Stomach smooth muscle (tissue), 2 donors: ENCODE data around the gene DUSP21.
A peak's percentile ranks its signal among the peaks of the same experiment; 100 is the strongest.
"Not testable (repeated sequence)": the region's sequence is repeated elsewhere in the genome, so short reads cannot be mapped to it uniquely, and the experiment has no call there.

Source experiments
- H3K27ac ChIP-seq: one replicate; pipeline ENCODE4 v1.7.0; 2013; ENCODE audit warnings: mild to moderate bottlenecking, low read length, inconsistent platforms
- H3K27me3 ChIP-seq, 2 donors: one replicate each; pipeline ENCODE4 v1.7.0; 2013; ENCODE audit warnings: low read length in 2 of 2; ENCODE audit not compliant: insufficient read depth in 2 of 2, control insufficient read depth in 1 of 2
- H3K36me3 ChIP-seq, 2 donors: one replicate each; pipeline ENCODE4 v1.7.0; 2013; ENCODE audit warnings: low read length in 2 of 2; ENCODE audit not compliant: control insufficient read depth in 2 of 2, insufficient read depth in 2 of 2
- H3K4me1 ChIP-seq: one replicate; pipeline ENCODE4 v1.7.0; 2013; ENCODE audit warnings: low read length; ENCODE audit not compliant: control insufficient read depth, insufficient read depth
- H3K4me3 ChIP-seq, 2 donors: one replicate each; pipeline ENCODE4 v1.7.0; 2013; ENCODE audit warnings: low read length in 2 of 2
- H3K9ac ChIP-seq, 2 donors: one replicate each; pipeline ENCODE4 v1.7.0; 2013; ENCODE audit warnings: low read length in 2 of 2, mild to moderate bottlenecking in 1 of 2
- H3K9me3 ChIP-seq, 2 donors: one replicate each; pipeline ENCODE4 v1.7.0; 2013; ENCODE audit warnings: low read length in 2 of 2; ENCODE audit not compliant: control insufficient read depth in 2 of 2
- donor health status: healthy.
- donor health status: Pancreatic carcinoma.

The DUSP21 gene

GRCh38 chrX:44843318-44843702 lies 511 bp upstream of the DUSP21 start:
- H3K9ac ChIP-seq, result no peak overlapping the region
- H3K36me3 ChIP-seq, result no peaks in the 10 kb centered on the region
- H3K27ac ChIP-seq, result no peak overlapping the region

GRCh38 chrX:44844204-44844603 lies 383 bp downstream of the DUSP21 start:
- Histone ChIP-seq H3K36me3 (no peaks in the 10 kb centered on the region), H3K4me3 (no peak overlapping the region), H3K4me1 (no peaks in the 10 kb centered on the region), H3K9ac (no peak overlapping the region), H3K9me3 (no peaks in the 10 kb centered on the region), H3K27ac (no peak overlapping the region), H3K27me3 (no peaks in the 10 kb centered on the region)

More at GRCh38 chrX:44843318-44843702, 511 bp upstream of the DUSP21 start:
- Histone ChIP-seq H3K27me3 (no peaks in the 10 kb centered on the region), H3K4me1 (no peaks in the 10 kb centered on the region), H3K9me3 (no peaks in the 10 kb centered on the region), H3K4me3 (no peak overlapping the region)

- H3K9ac ChIP-seq, H3K27me3 ChIP-seq, H3K4me1 ChIP-seq, H3K4me3 ChIP-seq, H3K36me3 ChIP-seq, H3K27ac ChIP-seq, H3K9me3 ChIP-seq: not testable (repeated sequence)
Measured at GRCh38 chrX:44850891-44851290, 7.1 kb downstream of the DUSP21 start.

GRCh38 chrX:44871114-44871645 lies 27.4 kb downstream of the DUSP21 start:
- H3K4me1 ChIP-seq, result peaks cover 6% of the 10 kb centered on the region
- peak overlapping the region; percentile 66 to 95 for H3K4me3 ChIP-seq
- H3K9ac ChIP-seq, result no peak overlapping the region
- no peaks in the 10 kb centered on the region for H3K27me3 ChIP-seq
- no peak overlapping the region for H3K27ac ChIP-seq
- no peaks in the 10 kb centered on the region for H3K9me3 ChIP-seq
- no peaks in the 10 kb centered on the region for H3K36me3 ChIP-seq

- Histone ChIP-seq H3K27ac (peak overlapping the region; percentile 94), H3K27me3 (no peaks in the 10 kb centered on the region), H3K9ac (peak overlapping the region; percentile 77 to 85), H3K36me3 (no peaks in the 10 kb centered on the region), H3K9me3 (no peaks in the 10 kb centered on the region), H3K4me3 (peak overlapping the region; percentile 66 to 95), H3K4me1 (peaks cover 6% of the 10 kb centered on the region)
Measured at GRCh38 chrX:44871931-44872820, 28.4 kb downstream of the DUSP21 start.

- no peaks in the 10 kb centered on the region for H3K36me3 ChIP-seq
- H3K9me3 ChIP-seq, result no peaks in the 10 kb centered on the region
- peaks cover 6% of the 10 kb centered on the region for H3K4me1 ChIP-seq
- H3K27ac ChIP-seq, result peak within 1 kb of the TSS; percentile 94
- H3K9ac ChIP-seq, result peak within 1 kb of the TSS; percentile 80 to 91
- H3K27me3 ChIP-seq, result no peaks in the 10 kb centered on the region
- H3K4me3 ChIP-seq, result peak within 1 kb of the TSS; percentile 88 to 95
Measured at GRCh38 chrX:44872821-44873414, 29.1 kb downstream of the DUSP21 start, which contains the start of gene KDM6A. TSS of gene KDM6A (plus strand) at chrX:44873188. CDS start at chrX:44873552, 364 bp downstream.

- H3K27ac ChIP-seq, result peak overlapping the region; percentile 94
- H3K9ac ChIP-seq, result peak overlapping the region; percentile 80 to 91
- H3K4me1 ChIP-seq, result peaks cover 6% of the 10 kb centered on the region
- no peaks in the 10 kb centered on the region for H3K27me3 ChIP-seq
- no peaks in the 10 kb centered on the region for H3K9me3 ChIP-seq
- no peaks in the 10 kb centered on the region for H3K36me3 ChIP-seq
- peak overlapping the region; percentile 88 to 95 for H3K4me3 ChIP-seq
Measured at GRCh38 chrX:44873415-44874276, 29.8 kb downstream of the DUSP21 start.

- Histone ChIP-seq H3K9me3 (no peaks in the 10 kb centered on the region), H3K36me3 (no peaks in the 10 kb centered on the region), H3K9ac (peak overlapping the region; percentile 80 to 91), H3K4me3 (peak overlapping the region; percentile 88 to 95), H3K27ac (peak overlapping the region; percentile 94), H3K4me1 (peaks cover 6% of the 10 kb centered on the region), H3K27me3 (no peaks in the 10 kb centered on the region)
Measured at GRCh38 chrX:44874420-44875184, 30.8 kb downstream of the DUSP21 start.

- Histone ChIP-seq H3K27me3 (no peaks in the 10 kb centered on the region), H3K4me1 (peaks cover 6% of the 10 kb centered on the region), H3K9me3 (no peaks in the 10 kb centered on the region), H3K4me3 (peak overlapping the region; percentile 88 to 95), H3K9ac (peak overlapping the region in 1 of 2 donors; percentile 31), H3K27ac (no peak overlapping the region), H3K36me3 (no peaks in the 10 kb centered on the region)
Measured at GRCh38 chrX:44875185-44875489, 31.3 kb downstream of the DUSP21 start.

- H3K27ac ChIP-seq, result no peak overlapping the region
- peak overlapping the region; percentile 46 to 95 for H3K4me3 ChIP-seq
- no peak overlapping the region for H3K9ac ChIP-seq
- no peaks in the 10 kb centered on the region for H3K9me3 ChIP-seq
- no peaks in the 10 kb centered on the region for H3K27me3 ChIP-seq
- peaks cover 6% of the 10 kb centered on the region for H3K4me1 ChIP-seq
- no peaks in the 10 kb centered on the region for H3K36me3 ChIP-seq
Measured at GRCh38 chrX:44876086-44876485, 32.3 kb downstream of the DUSP21 start.
